CD14-positive monocyte (primary cell): ENCODE measurements around the gene HK3. TPM values are rescaled to one million over a fixed set of nuclear protein-coding genes. Genes with fewer than 3 reads are reported as not detected.

ENCODE experiments used
- DNase-seq, 3 donors: peaks; one replicate each; pipeline ENCODE4 v3.0.0-alpha.2; 2011 to 2022
- H2AFZ ChIP-seq: 2 replicates; pipeline ENCODE4 v1.6.0; 2012; ENCODE audit warnings: mild to moderate bottlenecking, low read depth, low read length, inconsistent platforms; ENCODE audit not compliant: insufficient read depth, poor library complexity, severe bottlenecking
- H3K27ac ChIP-seq, 2 donors: 1 replicate in 1 of 2; 2 replicates in 1 of 2; pipeline ENCODE4 v1.5.1; 2012 to 2013; ENCODE audit warnings: low read length in 2 of 2, control low read depth in 1 of 2, inconsistent platforms in 1 of 2, low read depth in 1 of 2, mild to moderate bottlenecking in 1 of 2
- H3K27me3 ChIP-seq, 2 donors: one replicate each; pipeline versions ENCODE4 v1.6.0 to v1.6.1; 2011 to 2013; ENCODE audit warnings: low read length in 2 of 2; ENCODE audit not compliant: control insufficient read depth in 2 of 2, insufficient read depth in 2 of 2
- H3K36me3 ChIP-seq, 2 donors: replicated peaks in 1 of 2; 1 replicate in 1 of 2; 2 replicates in 1 of 2; pipeline versions ENCODE4 v1.5.1 to v1.6.1; 2012 to 2013; ENCODE audit warnings: low read length in 2 of 2, control low read depth in 1 of 2, inconsistent platforms in 1 of 2, mild to moderate bottlenecking in 1 of 2; ENCODE audit not compliant: insufficient read depth in 2 of 2, control insufficient read depth in 1 of 2
- H3K4me1 ChIP-seq, 2 donors: 1 replicate in 1 of 2; 2 replicates in 1 of 2; pipeline versions ENCODE4 v1.5.1 to v1.6.1; 2012 to 2013; ENCODE audit warnings: low read length in 2 of 2, control low read depth in 1 of 2, inconsistent platforms in 1 of 2, mild to moderate bottlenecking in 1 of 2, moderate library complexity in 1 of 2; ENCODE audit not compliant: insufficient read depth in 2 of 2, control insufficient read depth in 1 of 2
- H3K4me2 ChIP-seq: replicated peaks from 2 replicates; pipeline ENCODE3; 2012; ENCODE audit warnings: low read length, moderate library complexity, mild to moderate bottlenecking; ENCODE audit not compliant: poor library complexity, severe bottlenecking; ENCODE audit errors: extremely low read depth
- H3K4me3 ChIP-seq, 3 experiments: fragments of 200-600 bp in 1 of 3; sonication (generic) in 1 of 3; replicated peaks in 1 of 3; 1 replicate in 2 of 3; 2 replicates in 1 of 3; pipeline ENCODE4 v1.5.1; 2011 to 2013; ENCODE audit warnings: low read length in 3 of 3, mild to moderate bottlenecking in 3 of 3, control low read depth in 2 of 3, low read depth in 2 of 3, inconsistent platforms in 1 of 3, moderate library complexity in 1 of 3
- H3K79me2 ChIP-seq: 2 replicates; pipeline ENCODE4 v1.6.0; 2012; ENCODE audit warnings: mild to moderate bottlenecking, control low read depth, inconsistent platforms, low read length, moderate library complexity; ENCODE audit not compliant: insufficient read depth
- H3K9ac ChIP-seq: 2 replicates; pipeline ENCODE4 v1.6.0; 2017; ENCODE audit warnings: low read length, mild to moderate bottlenecking; ENCODE audit not compliant: insufficient read depth, poor library complexity, severe bottlenecking
- H3K9me3 ChIP-seq, 2 donors: replicated peaks in 1 of 2; 1 replicate in 1 of 2; 2 replicates in 1 of 2; pipeline versions ENCODE4 v1.5.1 to v1.6.1; 2012 to 2013; ENCODE audit warnings: low read length in 2 of 2, control low read depth in 1 of 2; ENCODE audit not compliant: control insufficient read depth in 1 of 2, insufficient read depth in 1 of 2
- H4K20me1 ChIP-seq: 2 replicates; pipeline ENCODE4 v1.6.0; 2012; ENCODE audit warnings: mild to moderate bottlenecking, low read length, control low read depth, moderate library complexity; ENCODE audit not compliant: insufficient read depth
- H3K27ac Mint-ChIP-seq, 7 donors: one replicate each; pipeline ENCODE4 v1.8.0; 2020; ENCODE audit warnings: mild to moderate bottlenecking in 7 of 7, mixed read lengths in 7 of 7, moderate library complexity in 6 of 7, inconsistent platforms in 2 of 7
- H3K27me3 Mint-ChIP-seq, 3 donors: one replicate each; pipeline ENCODE4 v1.8.0; 2021 to 2022; ENCODE audit warnings: low read depth in 3 of 3, mild to moderate bottlenecking in 3 of 3, mixed read lengths in 3 of 3, moderate library complexity in 3 of 3, inconsistent platforms in 1 of 3
- H3K36me3 Mint-ChIP-seq, 2 donors: one replicate each; pipeline ENCODE4 v1.8.0; 2020; ENCODE audit warnings: mixed read lengths in 2 of 2, inconsistent platforms in 1 of 2, mild to moderate bottlenecking in 1 of 2
- H3K4me1 Mint-ChIP-seq: one replicate; pipeline ENCODE4 v1.8.0; 2020; ENCODE audit warnings: mild to moderate bottlenecking, mixed read lengths
- H3K4me3 Mint-ChIP-seq, 2 donors: one replicate each; pipeline ENCODE4 v1.8.0; 2020; ENCODE audit warnings: mild to moderate bottlenecking in 2 of 2, mixed read lengths in 2 of 2, moderate library complexity in 1 of 2
- H3K9me3 Mint-ChIP-seq, 7 donors: one replicate each; pipeline ENCODE4 v1.8.0; 2020 to 2022; ENCODE audit warnings: mixed read lengths in 7 of 7, mild to moderate bottlenecking in 6 of 7, moderate library complexity in 6 of 7, inconsistent platforms in 2 of 7
- WGBS: methylation state at CpG from one replicate; pipeline ENCODE4 v1.1.5; 2013; ENCODE audit warnings: missing lambda C conversion rate; ENCODE audit not compliant: insufficient coverage; 5-methylcytosine and 5-hydroxymethylcytosine counted together
- intact Hi-C, 2 donors: fragments of 100-400 bp; cut with micrococcal nuclease; formaldehyde crosslinking; loops; one replicate each; pipeline versions ENCODE4 v1.15.0 to v1.15.1; 2023
- polyA plus RNA-seq, 3 donors: library from polyadenylated mRNA; depleted of rRNA in 1 of 3; unstranded in 2 of 3; stranded (reverse) in 1 of 3; fragments of 300-500 nt in 2 of 3; fragments of >200 nt in 1 of 3; fragmentation: Illumina TruSeq in 2 of 3; gene quantifications; 1 replicate in 2 of 3; 2 replicates in 1 of 3; pipeline ENCODE4 v1.2.3, GENCODE V29; 2012 to 2021
- TF ChIP-seq, protein P1 (sequence below): fragments of 200-600 bp; IDR thresholded peaks from one replicate; pipeline ENCODE4 v1.8.0; 2022; ENCODE audit warnings: antibody characterized with exemption, mild to moderate bottlenecking

The HK3 gene
- polyA plus RNA-seq, 3 donors = 174 to 988 (median 204) TPM

DNA sequence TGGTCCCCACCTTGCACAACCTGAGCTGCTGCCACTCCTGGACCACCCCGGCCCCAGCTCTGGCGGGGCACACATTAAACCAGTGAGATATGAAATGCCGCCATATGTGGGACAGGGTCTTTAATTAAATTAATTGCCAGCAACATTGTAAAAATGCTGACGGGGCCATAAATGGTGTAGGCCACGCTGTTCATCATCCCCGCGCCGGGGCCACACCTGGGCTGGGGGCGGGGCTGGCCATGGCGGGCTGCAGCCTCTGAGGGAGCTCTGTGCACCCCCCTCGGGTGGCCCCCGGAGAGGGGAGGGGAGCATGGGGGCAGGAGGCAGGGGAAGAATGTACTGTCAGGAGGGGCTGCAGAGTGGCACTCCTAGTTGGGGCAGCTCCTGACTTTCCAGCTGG lies 47.8 kb downstream of the HK3 start:
- 89% methylated on average over 12 of the region's 12 CpGs for WGBS

DNA sequence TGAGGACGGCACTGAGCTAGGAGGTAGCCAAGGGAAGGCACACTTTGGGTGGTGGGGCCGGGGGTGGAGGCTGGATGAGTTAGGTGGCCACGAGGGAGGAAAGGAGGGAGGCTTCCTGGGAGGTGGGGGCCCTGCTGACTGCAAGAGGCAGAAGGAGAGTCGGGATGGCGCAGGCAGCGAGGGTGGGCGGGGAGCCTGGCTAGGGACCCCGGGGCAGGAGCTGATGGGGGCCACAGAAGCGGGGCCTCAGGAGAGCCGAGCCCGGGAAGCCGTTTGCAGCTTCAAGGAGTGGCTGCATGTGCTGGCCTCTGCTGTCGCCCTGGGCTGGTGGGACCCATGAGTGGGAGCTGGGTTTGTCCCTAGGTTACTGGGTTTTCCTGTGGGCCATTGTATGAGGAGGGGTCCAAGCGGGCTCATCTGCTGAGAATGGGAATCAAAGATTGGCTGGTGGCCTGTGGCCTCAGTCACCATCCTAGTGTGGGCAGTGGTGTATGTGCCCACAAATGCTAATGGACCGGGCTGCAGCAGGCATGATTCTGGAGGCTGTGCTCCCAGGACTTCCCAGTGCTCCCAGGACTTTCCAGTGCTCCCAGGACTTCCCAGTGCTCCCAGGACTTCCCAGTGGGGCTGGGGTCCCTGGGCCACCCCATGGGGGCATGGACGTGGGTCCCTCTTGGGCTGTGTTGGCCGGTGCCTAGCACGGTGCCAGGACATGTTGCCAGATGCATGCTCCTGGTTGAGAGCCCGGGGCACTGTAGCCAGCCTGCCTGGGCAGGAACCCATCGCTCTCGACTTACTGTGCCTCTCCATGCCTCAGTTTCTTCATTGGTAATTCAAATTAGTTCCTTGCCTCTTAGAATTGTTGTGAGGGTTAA lies 48.5 kb downstream of the HK3 start:
- H4K20me1 ChIP-seq = no peaks in the 10 kb centered on the region
- no peak overlapping the region for H3K9ac ChIP-seq
- no peak overlapping the region for H2AFZ ChIP-seq
- DNase-seq = no peak
- H3K4me2 ChIP-seq = no peak overlapping the region
- no peak overlapping the region for H3K27ac ChIP-seq
- H3K79me2 ChIP-seq = no peaks in the 10 kb centered on the region
- intact Hi-C loops = no loop called here
- H3K36me3 Mint-ChIP-seq = no peaks in the 10 kb centered on the region
- no peaks in the 10 kb centered on the region for H3K4me1 Mint-ChIP-seq
- WGBS = 80% methylated on average over 16 of the region's 21 CpGs
- no peaks in the 10 kb centered on the region for H3K4me1 ChIP-seq
- no peak overlapping the region for H3K4me3 Mint-ChIP-seq
- TF ChIP-seq, protein P1, sequence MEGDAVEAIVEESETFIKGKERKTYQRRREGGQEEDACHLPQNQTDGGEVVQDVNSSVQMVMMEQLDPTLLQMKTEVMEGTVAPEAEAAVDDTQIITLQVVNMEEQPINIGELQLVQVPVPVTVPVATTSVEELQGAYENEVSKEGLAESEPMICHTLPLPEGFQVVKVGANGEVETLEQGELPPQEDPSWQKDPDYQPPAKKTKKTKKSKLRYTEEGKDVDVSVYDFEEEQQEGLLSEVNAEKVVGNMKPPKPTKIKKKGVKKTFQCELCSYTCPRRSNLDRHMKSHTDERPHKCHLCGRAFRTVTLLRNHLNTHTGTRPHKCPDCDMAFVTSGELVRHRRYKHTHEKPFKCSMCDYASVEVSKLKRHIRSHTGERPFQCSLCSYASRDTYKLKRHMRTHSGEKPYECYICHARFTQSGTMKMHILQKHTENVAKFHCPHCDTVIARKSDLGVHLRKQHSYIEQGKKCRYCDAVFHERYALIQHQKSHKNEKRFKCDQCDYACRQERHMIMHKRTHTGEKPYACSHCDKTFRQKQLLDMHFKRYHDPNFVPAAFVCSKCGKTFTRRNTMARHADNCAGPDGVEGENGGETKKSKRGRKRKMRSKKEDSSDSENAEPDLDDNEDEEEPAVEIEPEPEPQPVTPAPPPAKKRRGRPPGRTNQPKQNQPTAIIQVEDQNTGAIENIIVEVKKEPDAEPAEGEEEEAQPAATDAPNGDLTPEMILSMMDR = no peak
- H3K27me3 Mint-ChIP-seq = peaks cover 21 to 35% (median 31%) of the 10 kb centered on the region in 3 donors
- H3K9me3 Mint-ChIP-seq = no peaks in the 10 kb centered on the region
- no peak overlapping the region for H3K27ac Mint-ChIP-seq
- H3K9me3 ChIP-seq = no peaks in the 10 kb centered on the region
- no peaks in the 10 kb centered on the region for H3K36me3 ChIP-seq
- no peak overlapping the region for H3K4me3 ChIP-seq
- H3K27me3 ChIP-seq = peaks cover 0 to 15% of the 10 kb centered on the region in 2 donors

More for the DNA sequence above, 47.8 kb downstream of the HK3 start:
- no peaks in the 10 kb centered on the region for H3K36me3 Mint-ChIP-seq
- H3K27me3 Mint-ChIP-seq = peaks cover 16 to 29% (median 23%) of the 10 kb centered on the region in 3 donors
- no peak overlapping the region for H3K27ac Mint-ChIP-seq
- H3K4me3 ChIP-seq = no peak overlapping the region
- H3K9me3 ChIP-seq = no peaks in the 10 kb centered on the region
- TF ChIP-seq, protein P1 = no peak
- intact Hi-C loops = no loop called here
- H3K27me3 ChIP-seq = peaks cover 0 to 11% of the 10 kb centered on the region in 2 donors
- no peaks in the 10 kb centered on the region for H3K4me1 ChIP-seq
- no peaks in the 10 kb centered on the region for H3K79me2 ChIP-seq
- H3K4me1 Mint-ChIP-seq = no peaks in the 10 kb centered on the region
- no peaks in the 10 kb centered on the region for H3K36me3 ChIP-seq
- H4K20me1 ChIP-seq = no peaks in the 10 kb centered on the region
- H3K9me3 Mint-ChIP-seq = no peaks in the 10 kb centered on the region
- no peak overlapping the region for H3K9ac ChIP-seq
- no peak overlapping the region for H3K4me2 ChIP-seq
- no peak for DNase-seq
- H3K4me3 Mint-ChIP-seq = no peak overlapping the region
- no peak overlapping the region for H2AFZ ChIP-seq
- no peak overlapping the region for H3K27ac ChIP-seq
